GM12878 (cell line): Measurements from ENCODE around the gene MRPL23. TPM values are rescaled to one million over a fixed set of nuclear protein-coding genes. Genes with fewer than 3 reads are reported as not detected.

ENCODE experiments used
- ATAC-seq: fragments of 200-7000 bp; cut with Tn5 transposase; 3 replicates; pipeline ENCODE4 v1.9.1; 2020; ENCODE audit warnings: mild to moderate bottlenecking, moderate library complexity
- BruUV-seq: library from RNA; stranded (reverse); fragments of 400-500 nt; replicated peaks from 2 replicates; lab custom pipeline; 2021; lab: Mats Ljungman, UMichigan
- CTCF ChIA-PET: fragments of 300-600 bp; sonication (Branson Sonifier 250); formaldehyde crosslinking; extraction: SDS; loops from one replicate; lab custom pipeline; 2021; ENCODE audit warnings: inconsistent platforms; lab: Yijun Ruan, JAX
- POLR2A ChIA-PET: fragments of 350-600 bp; formaldehyde crosslinking; extraction: SDS; loops from one replicate; lab custom pipeline; 2021; ENCODE audit warnings: inconsistent platforms; lab: Charles Lee
- RAD21 ChIA-PET: fragments of 300-600 bp; sonication (Branson Sonifier 250); formaldehyde crosslinking; loops from one replicate; lab custom pipeline; 2023; ENCODE audit warnings: antibody characterized with exemption; ENCODE audit not compliant: unreplicated experiment; lab: Charles Lee
- SMC1A ChIA-PET: fragments of 300-600 bp; sonication (Branson Sonifier 250); formaldehyde crosslinking; loops from one replicate; lab custom pipeline; 2023; ENCODE audit not compliant: unreplicated experiment, uncharacterized antibody; lab: Charles Lee
- DNase-seq: peaks from one replicate; pipeline ENCODE4 v3.0.0-alpha.2; 2011; ENCODE audit warnings: low read depth, low spot score
- FAIRE-seq: peaks from 3 replicates; lab custom pipeline; 2011; peaks lifted over from hg19 to GRCh38; lab: Jason Lieb, UNC
- H2AFZ ChIP-seq: 2 replicates; pipeline ENCODE4 v1.6.0; 2011; ENCODE audit warnings: low read depth, low read length, control low read depth; ENCODE audit not compliant: control insufficient read depth
- H3K27ac ChIP-seq: 2 replicates; pipeline ENCODE4 v1.5.1; 2011; ENCODE audit warnings: control low read depth; ENCODE audit not compliant: control insufficient read depth, insufficient read depth
- H3K27me3 ChIP-seq, 2 experiments: replicated peaks in 1 of 2; 2 replicates each; pipeline versions ENCODE4 v1.6.0 to v1.6.1; 2011; ENCODE audit warnings: low read length in 1 of 2; ENCODE audit not compliant: control insufficient read depth in 2 of 2, insufficient read depth in 2 of 2
- H3K36me3 ChIP-seq, 2 experiments: 2 replicates each; pipeline ENCODE4 v1.5.1; 2011; ENCODE audit warnings: low read length in 1 of 2; ENCODE audit not compliant: control insufficient read depth in 2 of 2, insufficient read depth in 2 of 2
- H3K4me1 ChIP-seq: 2 replicates; pipeline ENCODE4 v1.6.1; 2011; ENCODE audit warnings: mild to moderate bottlenecking, low read length, moderate library complexity, mixed read lengths; ENCODE audit not compliant: control insufficient read depth, insufficient read depth
- H3K4me2 ChIP-seq: 2 replicates; pipeline ENCODE4 v1.6.0; 2011; ENCODE audit warnings: control low read depth; ENCODE audit not compliant: control insufficient read depth, insufficient read depth
- H3K4me3 ChIP-seq: fragments of 200-600 bp; sonication (generic); 2 replicates; pipeline ENCODE4 v1.5.1; 2016
- H3K79me2 ChIP-seq: 2 replicates; pipeline ENCODE4 v1.6.0; 2011; ENCODE audit warnings: low read length; ENCODE audit not compliant: control insufficient read depth, insufficient read depth
- H3K9ac ChIP-seq: 2 replicates; pipeline ENCODE4 v1.8.0; 2011; ENCODE audit warnings: low read length, control low read depth, mixed read lengths; ENCODE audit not compliant: control insufficient read depth, insufficient read depth
- H3K9me3 ChIP-seq: replicated peaks from 3 replicates; pipeline ENCODE4 v1.5.1; 2011; ENCODE audit warnings: mild to moderate bottlenecking, low read length; ENCODE audit not compliant: control insufficient read depth, insufficient read depth
- H4K20me1 ChIP-seq: 2 replicates; pipeline ENCODE4 v1.6.0; 2011; ENCODE audit not compliant: control insufficient read depth, insufficient read depth
- EP300 ChIP-seq, 2 experiments: fragments of 150-350 bp in 1 of 2; IDR thresholded peaks; 2 replicates each; pipeline ENCODE4 v1.6.1; 2011 to 2012; ENCODE audit warnings: low read depth in 2 of 2, low read length in 2 of 2, borderline replicate concordance in 1 of 2, improper control_type of control experiment in 1 of 2, inconsistent platforms in 1 of 2; ENCODE audit not compliant: control insufficient read depth in 1 of 2
- HCFC1 ChIP-seq: fragments of 150-350 bp; IDR thresholded peaks from 2 replicates; pipeline ENCODE4 v1.6.1; 2014; ENCODE audit warnings: low read length
- NBN ChIP-seq: fragments of 450-650 bp; IDR thresholded peaks from 2 replicates; pipeline ENCODE4 v1.6.1; 2016
- RELA ChIP-seq: fragments of 450-650 bp; IDR thresholded peaks from 2 replicates; pipeline ENCODE4 v1.8.0; 2014; ENCODE audit warnings: borderline replicate concordance; ENCODE audit not compliant: partially characterized antibody
- SPI1 ChIP-seq: IDR thresholded peaks from 2 replicates; pipeline ENCODE4 v1.6.1; 2011; ENCODE audit warnings: low read depth, mild to moderate bottlenecking, low read length, moderate library complexity, borderline replicate concordance; ENCODE audit not compliant: insufficient read depth
- ZBTB11 ChIP-seq: fragments of 450-650 bp; formaldehyde crosslinking; IDR thresholded peaks from 2 replicates; pipeline ENCODE4 v1.5.0; 2022; ENCODE audit warnings: mild to moderate bottlenecking, missing genetic modification characterization
- WGBS: methylation state at CpG from one replicate; pipeline ENCODE4 v1.1.6; 2016; ENCODE audit warnings: low lambda C conversion rate; ENCODE audit not compliant: insufficient replicate concordance, insufficient coverage; ENCODE audit errors: missing lambda C conversion rate; 5-methylcytosine and 5-hydroxymethylcytosine counted together
- in situ Hi-C: fragments of 300-500 bp; cut with MboI; formaldehyde crosslinking; loops from 9 replicates; pipeline ENCODE4 v1.14.3; 2018; ENCODE audit warnings: mixed read lengths
- intact Hi-C: fragments of 100-400 bp; cut with micrococcal nuclease; formaldehyde crosslinking; loops from one replicate; pipeline ENCODE4 v1.14.2; 2022; ENCODE audit not compliant: unreplicated experiment
- polyA plus RNA-seq, 11 experiments: library from polyadenylated mRNA; depleted of rRNA in 4 of 11; unstranded in 6 of 11; stranded (reverse) in 5 of 11; fragments of >200 nt; fragmentation: Nextera tagmentation in 4 of 11; fragmentation: Illumina TruSeq in 1 of 11; extraction: Ambion mirVana in 4 of 11; extraction: Trizol in 1 of 11; gene quantifications; 1 replicate in 1 of 11; 2 replicates in 10 of 11; pipeline versions ENCODE4 v1.2.1 to v1.2.3, GENCODE V29; 2011 to 2016; ENCODE audit warnings: inconsistent platforms in 2 of 11, missing spikeins in 2 of 11, low read depth in 1 of 11
- total RNA-seq, 4 experiments: library from RNA; depleted of rRNA in 3 of 4; stranded (reverse); fragments of >200 nt in 3 of 4; fragmentation: Illumina TruSeq in 1 of 4; extraction: Trizol in 1 of 4; gene quantifications; 2 replicates each; pipeline versions ENCODE4 v1.2.1 to v1.2.3, GENCODE V29; 2013 to 2021
- TF ChIP-seq, protein P1 (sequence below): fragments of 450-650 bp; IDR thresholded peaks from 2 replicates; pipeline ENCODE4 v1.6.1; 2014; ENCODE audit warnings: mild to moderate bottlenecking

Gene MRPL23
- total and polyA plus RNA-seq, 10 of the 15 experiments (the other 5 are each of a cell fraction or from before 2014, with no cell fraction given) = 1.6 to 207 (median 126) TPM

GRCh38 chr11:1912289-1912878 is 34.7 kb upstream of the MRPL23 start (continued):
- no peak for TF ChIP-seq ZBTB11 (CRISPR knock-in tag)
- no peak for TF ChIP-seq HCFC1
- TF ChIP-seq EP300 (IDR thresholded peaks at IDR 0.05; ENCODE audit: borderline replicate concordance in 1 of 2, control insufficient read depth in 1 of 2, low read depth in 2 of 2, low read length in 2 of 2) = no peak

- intact Hi-C loops (no loop called here), in situ Hi-C loops (no loop called here)
- ChIA-PET CTCF (interaction anchor here (0.7 kb wide), 2 partner anchors 8 to 89 kb away, joined by 3 to 4 read pairs; no protein-coding TSS in a partner anchor), SMC1A (no interaction called here), RAD21 (no interaction called here), POLR2A (no interaction called here)
- Histone ChIP-seq H2AFZ (no peak overlapping the region), H3K36me3 (no peaks in the 10 kb centered on the region), H4K20me1 (no peaks in the 10 kb centered on the region), H3K4me2 (no peak overlapping the region), H3K9ac (no peak overlapping the region), H3K4me1 (no peaks in the 10 kb centered on the region), H3K27me3 (no peaks in the 10 kb centered on the region), H3K27ac (no peak overlapping the region), H3K79me2 (no peaks in the 10 kb centered on the region), H3K4me3 (no peak overlapping the region), H3K9me3 (no peaks in the 10 kb centered on the region; the same call in 2 of the 3 replicates)
- ATAC-seq = no peak
- no peak for DNase-seq
- WGBS = 69% methylated on average over 30 of the region's 31 CpGs
- FAIRE-seq = no peak
- no peak for TF ChIP-seq NBN
- TF ChIP-seq RELA = no peak
- TF ChIP-seq SPI1 = no peak
- TF ChIP-seq, protein P1, sequence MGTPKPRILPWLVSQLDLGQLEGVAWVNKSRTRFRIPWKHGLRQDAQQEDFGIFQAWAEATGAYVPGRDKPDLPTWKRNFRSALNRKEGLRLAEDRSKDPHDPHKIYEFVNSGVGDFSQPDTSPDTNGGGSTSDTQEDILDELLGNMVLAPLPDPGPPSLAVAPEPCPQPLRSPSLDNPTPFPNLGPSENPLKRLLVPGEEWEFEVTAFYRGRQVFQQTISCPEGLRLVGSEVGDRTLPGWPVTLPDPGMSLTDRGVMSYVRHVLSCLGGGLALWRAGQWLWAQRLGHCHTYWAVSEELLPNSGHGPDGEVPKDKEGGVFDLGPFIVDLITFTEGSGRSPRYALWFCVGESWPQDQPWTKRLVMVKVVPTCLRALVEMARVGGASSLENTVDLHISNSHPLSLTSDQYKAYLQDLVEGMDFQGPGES = no peak
- BruUV-seq = no TSS peak
Observed at GRCh38 chr11:1913271-1914060, 33.7 kb upstream of the MRPL23 start.
